HepG2 (cell line): Measurements from ENCODE around the gene LRRC8E. TPM values are rescaled to one million over a fixed set of nuclear protein-coding genes. Genes with fewer than 3 reads are reported as not detected.
A peak's percentile ranks its signal among the peaks of the same experiment; 100 is the strongest.

ENCODE experiments used
- FOXA1 ChIP-seq, 2 experiments: fragments of 450-650 bp in 1 of 2; sonication (generic) in 1 of 2; formaldehyde crosslinking in 1 of 2; IDR thresholded peaks; 2 replicates each; pipeline versions ENCODE4 v1.4.0 to v1.6.1; 2016 to 2020; ENCODE audit warnings: missing genetic modification reagents in 1 of 2
- HDAC2 ChIP-seq: sonication (generic); formaldehyde crosslinking; IDR thresholded peaks from 2 replicates; pipeline ENCODE4 v1.4.0; 2020; ENCODE audit warnings: missing genetic modification reagents
- MAZ ChIP-seq, 2 experiments: sonication (generic) in 1 of 2; formaldehyde crosslinking in 1 of 2; IDR thresholded peaks; 2 replicates each; pipeline versions ENCODE4 v1.5.0 to v1.6.1; 2012 to 2020; ENCODE audit warnings: low read depth in 2 of 2, mild to moderate bottlenecking in 2 of 2, borderline replicate concordance in 1 of 2, improper control_type of control experiment in 1 of 2, low read length in 1 of 2, missing genetic modification reagents in 1 of 2, moderate library complexity in 1 of 2
- PITX1 ChIP-seq: sonication (generic); formaldehyde crosslinking; IDR thresholded peaks from 2 replicates; pipeline ENCODE4 v1.5.1; 2020; ENCODE audit warnings: mild to moderate bottlenecking, missing genetic modification reagents
- RXRB ChIP-seq: IDR thresholded peaks from 2 replicates; pipeline ENCODE4 v1.6.1; 2016; ENCODE audit warnings: borderline replicate concordance, missing genetic modification reagents, missing compliant biosample characterization
- SATB2 ChIP-seq: sonication (generic); formaldehyde crosslinking; IDR thresholded peaks from 2 replicates; pipeline ENCODE4 v1.5.0; 2020; ENCODE audit warnings: missing genetic modification reagents
- TBX2 ChIP-seq: sonication (generic); formaldehyde crosslinking; IDR thresholded peaks from 2 replicates; pipeline ENCODE4 v1.5.0; 2020; ENCODE audit warnings: missing genetic modification reagents, mild to moderate bottlenecking, borderline replicate concordance
- ZMYM3 ChIP-seq: sonication (generic); formaldehyde crosslinking; IDR thresholded peaks from 2 replicates; pipeline ENCODE4 v1.5.1; 2020; ENCODE audit warnings: mild to moderate bottlenecking, missing genetic modification reagents
- ZNF317 ChIP-seq: sonication (generic); formaldehyde crosslinking; IDR thresholded peaks from 2 replicates; pipeline ENCODE4 v1.5.0; 2020; ENCODE audit warnings: mild to moderate bottlenecking, missing genetic modification reagents
- ZNF33B ChIP-seq: sonication (generic); formaldehyde crosslinking; IDR thresholded peaks from 2 replicates; pipeline ENCODE4 v1.5.1; 2020; ENCODE audit warnings: mild to moderate bottlenecking, missing genetic modification reagents
- ZNF674 ChIP-seq: sonication (generic); formaldehyde crosslinking; IDR thresholded peaks from 2 replicates; pipeline ENCODE4 v1.5.0; 2020; ENCODE audit warnings: low read depth, mild to moderate bottlenecking, missing genetic modification reagents
- ZNF678 ChIP-seq: sonication (generic); formaldehyde crosslinking; IDR thresholded peaks from 2 replicates; pipeline ENCODE4 v1.4.0; 2020; ENCODE audit warnings: mild to moderate bottlenecking, missing genetic modification reagents
- ZSCAN25 ChIP-seq: sonication (generic); formaldehyde crosslinking; IDR thresholded peaks from 2 replicates; pipeline ENCODE4 v1.8.0; 2022; ENCODE audit warnings: mild to moderate bottlenecking, missing genetic modification reagents
- polyA plus RNA-seq, 8 experiments: library from polyadenylated mRNA; depleted of rRNA in 3 of 8; stranded (reverse) in 7 of 8; unstranded in 1 of 8; fragments of >200 nt; fragmentation: Illumina TruSeq in 4 of 8; extraction: Trizol in 4 of 8; gene quantifications; 2 replicates each; pipeline versions ENCODE4 v1.2.1 to v1.2.3, GENCODE V29; 2011 to 2016; ENCODE audit warnings: low read depth in 4 of 8, missing spikeins in 1 of 8, mixed read lengths in 1 of 8; ENCODE audit not compliant: insufficient read depth in 1 of 8
- total RNA-seq, 5 experiments: library from RNA; depleted of rRNA; stranded (reverse); fragments of >200 nt; fragmentation: Illumina TruSeq; extraction: Trizol; gene quantifications; 2 replicates each; pipeline ENCODE4 v1.2.3, GENCODE V29; 2016; ENCODE audit warnings: low read depth in 1 of 5
- TF ChIP-seq, protein P1 (sequence below): sonication (generic); formaldehyde crosslinking; IDR thresholded peaks from 2 replicates; pipeline ENCODE4 v1.8.0; 2023; ENCODE audit warnings: mild to moderate bottlenecking, missing genetic modification reagents
- TF ChIP-seq, protein P2 (sequence below): sonication (generic); formaldehyde crosslinking; IDR thresholded peaks from 2 replicates; pipeline ENCODE4 v1.5.0; 2020; ENCODE audit warnings: mild to moderate bottlenecking, missing genetic modification reagents, moderate library complexity
- TF ChIP-seq, protein P3 (sequence below): sonication (generic); formaldehyde crosslinking; IDR thresholded peaks from 2 replicates; pipeline ENCODE4 v1.4.0; 2020; ENCODE audit warnings: mild to moderate bottlenecking, missing genetic modification reagents
- TF ChIP-seq, protein P4 (sequence below): sonication (generic); formaldehyde crosslinking; IDR thresholded peaks from 2 replicates; pipeline ENCODE4 v1.5.1; 2020; ENCODE audit warnings: mild to moderate bottlenecking, missing genetic modification reagents, moderate library complexity
- TF ChIP-seq, protein P5 (sequence below): sonication (generic); formaldehyde crosslinking; IDR thresholded peaks from 2 replicates; pipeline ENCODE4 v1.4.0; 2020; ENCODE audit warnings: missing genetic modification reagents

LRRC8E gene
- total and polyA plus RNA-seq, 2 of the 13 experiments (the other 11 are each of a cell fraction or from before 2014, with no cell fraction given) = 8.0 to 10.3 TPM

DNA sequence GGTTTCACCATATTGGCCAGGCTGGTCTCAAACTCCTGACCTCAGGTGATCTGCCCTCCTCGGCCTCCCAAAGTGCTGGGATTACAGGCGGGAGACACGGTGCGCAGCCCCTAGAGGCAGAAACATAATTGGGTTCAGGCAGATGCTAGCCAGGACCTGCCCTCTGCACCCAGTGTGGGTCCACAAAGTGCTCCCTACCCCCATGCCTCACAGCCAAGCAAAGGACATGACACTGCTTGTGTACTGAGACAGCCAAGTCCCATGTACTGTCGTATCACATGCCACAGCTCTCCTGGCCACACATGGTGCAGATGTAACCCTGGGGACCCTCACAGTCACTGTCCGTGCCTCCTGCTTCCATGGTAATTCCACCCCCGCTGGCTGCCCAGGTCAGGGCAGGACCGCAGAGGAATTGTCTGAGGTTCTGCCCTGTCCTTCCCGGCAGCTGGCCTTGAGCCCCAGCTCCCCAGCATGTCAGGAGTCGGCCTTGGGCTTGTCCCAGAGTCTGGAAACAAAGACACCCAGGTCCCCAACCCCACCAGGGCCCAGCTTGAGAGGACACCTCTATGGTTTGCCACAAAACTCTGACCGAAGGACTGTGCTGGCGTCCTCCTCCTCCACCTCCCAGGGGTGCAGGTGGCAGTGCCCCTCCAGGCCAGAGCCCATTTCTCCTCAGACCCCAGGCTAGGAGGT is 21.8 kb upstream of the LRRC8E start (continued):
- TF ChIP-seq MAZ (IDR thresholded peaks at IDR 0.05; ENCODE audit: borderline replicate concordance, low read depth, low read length) (no peak), MAZ (CRISPR knock-in tag; IDR thresholded peaks at IDR 0.05; ENCODE audit: low read depth) (0 out of 2 replicates have a peak, but pooled peaks have one; percentile 37), ZNF678 (CRISPR knock-in tag) (no peak), ZNF33B (CRISPR knock-in tag) (no peak), PITX1 (CRISPR knock-in tag) (peak; percentile 51), ZNF674 (CRISPR knock-in tag) (0 out of 2 replicates have a peak, but pooled peaks have one; percentile 38), TBX2 (CRISPR knock-in tag) (peak; percentile 21; the same call in 1 of the 2 replicates), RXRB (peak; percentile 12; the same call in 1 of the 2 replicates), ZNF317 (CRISPR knock-in tag) (no peak), ZSCAN25 (no peak), ZMYM3 (CRISPR knock-in tag) (peak; percentile 69; the same call in 1 of the 2 replicates), FOXA1 (IDR thresholded peaks at IDR 0.05) (no peak), FOXA1 (CRISPR knock-in tag; IDR thresholded peaks at IDR 0.05) (0 out of 2 replicates have a peak, but pooled peaks have one; percentile 25), SATB2 (CRISPR knock-in tag) (no peak), HDAC2 (CRISPR knock-in tag) (no peak)
- TF ChIP-seq, protein P1, sequence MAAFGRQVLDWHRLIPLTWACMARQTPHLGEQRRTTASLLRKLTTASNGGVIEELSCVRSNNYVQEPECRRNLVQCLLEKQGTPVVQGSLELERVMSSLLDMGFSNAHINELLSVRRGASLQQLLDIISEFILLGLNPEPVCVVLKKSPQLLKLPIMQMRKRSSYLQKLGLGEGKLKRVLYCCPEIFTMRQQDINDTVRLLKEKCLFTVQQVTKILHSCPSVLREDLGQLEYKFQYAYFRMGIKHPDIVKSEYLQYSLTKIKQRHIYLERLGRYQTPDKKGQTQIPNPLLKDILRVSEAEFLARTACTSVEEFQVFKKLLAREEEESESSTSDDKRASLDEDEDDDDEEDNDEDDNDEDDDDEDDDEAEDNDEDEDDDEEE (CRISPR knock-in tag) = no peak
- TF ChIP-seq, protein P2, sequence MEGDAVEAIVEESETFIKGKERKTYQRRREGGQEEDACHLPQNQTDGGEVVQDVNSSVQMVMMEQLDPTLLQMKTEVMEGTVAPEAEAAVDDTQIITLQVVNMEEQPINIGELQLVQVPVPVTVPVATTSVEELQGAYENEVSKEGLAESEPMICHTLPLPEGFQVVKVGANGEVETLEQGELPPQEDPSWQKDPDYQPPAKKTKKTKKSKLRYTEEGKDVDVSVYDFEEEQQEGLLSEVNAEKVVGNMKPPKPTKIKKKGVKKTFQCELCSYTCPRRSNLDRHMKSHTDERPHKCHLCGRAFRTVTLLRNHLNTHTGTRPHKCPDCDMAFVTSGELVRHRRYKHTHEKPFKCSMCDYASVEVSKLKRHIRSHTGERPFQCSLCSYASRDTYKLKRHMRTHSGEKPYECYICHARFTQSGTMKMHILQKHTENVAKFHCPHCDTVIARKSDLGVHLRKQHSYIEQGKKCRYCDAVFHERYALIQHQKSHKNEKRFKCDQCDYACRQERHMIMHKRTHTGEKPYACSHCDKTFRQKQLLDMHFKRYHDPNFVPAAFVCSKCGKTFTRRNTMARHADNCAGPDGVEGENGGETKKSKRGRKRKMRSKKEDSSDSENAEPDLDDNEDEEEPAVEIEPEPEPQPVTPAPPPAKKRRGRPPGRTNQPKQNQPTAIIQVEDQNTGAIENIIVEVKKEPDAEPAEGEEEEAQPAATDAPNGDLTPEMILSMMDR (CRISPR knock-in tag) = peak; percentile 36
- TF ChIP-seq, protein P3, sequence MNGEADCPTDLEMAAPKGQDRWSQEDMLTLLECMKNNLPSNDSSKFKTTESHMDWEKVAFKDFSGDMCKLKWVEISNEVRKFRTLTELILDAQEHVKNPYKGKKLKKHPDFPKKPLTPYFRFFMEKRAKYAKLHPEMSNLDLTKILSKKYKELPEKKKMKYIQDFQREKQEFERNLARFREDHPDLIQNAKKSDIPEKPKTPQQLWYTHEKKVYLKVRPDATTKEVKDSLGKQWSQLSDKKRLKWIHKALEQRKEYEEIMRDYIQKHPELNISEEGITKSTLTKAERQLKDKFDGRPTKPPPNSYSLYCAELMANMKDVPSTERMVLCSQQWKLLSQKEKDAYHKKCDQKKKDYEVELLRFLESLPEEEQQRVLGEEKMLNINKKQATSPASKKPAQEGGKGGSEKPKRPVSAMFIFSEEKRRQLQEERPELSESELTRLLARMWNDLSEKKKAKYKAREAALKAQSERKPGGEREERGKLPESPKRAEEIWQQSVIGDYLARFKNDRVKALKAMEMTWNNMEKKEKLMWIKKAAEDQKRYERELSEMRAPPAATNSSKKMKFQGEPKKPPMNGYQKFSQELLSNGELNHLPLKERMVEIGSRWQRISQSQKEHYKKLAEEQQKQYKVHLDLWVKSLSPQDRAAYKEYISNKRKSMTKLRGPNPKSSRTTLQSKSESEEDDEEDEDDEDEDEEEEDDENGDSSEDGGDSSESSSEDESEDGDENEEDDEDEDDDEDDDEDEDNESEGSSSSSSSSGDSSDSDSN = peak; percentile 64
- TF ChIP-seq, protein P4, sequence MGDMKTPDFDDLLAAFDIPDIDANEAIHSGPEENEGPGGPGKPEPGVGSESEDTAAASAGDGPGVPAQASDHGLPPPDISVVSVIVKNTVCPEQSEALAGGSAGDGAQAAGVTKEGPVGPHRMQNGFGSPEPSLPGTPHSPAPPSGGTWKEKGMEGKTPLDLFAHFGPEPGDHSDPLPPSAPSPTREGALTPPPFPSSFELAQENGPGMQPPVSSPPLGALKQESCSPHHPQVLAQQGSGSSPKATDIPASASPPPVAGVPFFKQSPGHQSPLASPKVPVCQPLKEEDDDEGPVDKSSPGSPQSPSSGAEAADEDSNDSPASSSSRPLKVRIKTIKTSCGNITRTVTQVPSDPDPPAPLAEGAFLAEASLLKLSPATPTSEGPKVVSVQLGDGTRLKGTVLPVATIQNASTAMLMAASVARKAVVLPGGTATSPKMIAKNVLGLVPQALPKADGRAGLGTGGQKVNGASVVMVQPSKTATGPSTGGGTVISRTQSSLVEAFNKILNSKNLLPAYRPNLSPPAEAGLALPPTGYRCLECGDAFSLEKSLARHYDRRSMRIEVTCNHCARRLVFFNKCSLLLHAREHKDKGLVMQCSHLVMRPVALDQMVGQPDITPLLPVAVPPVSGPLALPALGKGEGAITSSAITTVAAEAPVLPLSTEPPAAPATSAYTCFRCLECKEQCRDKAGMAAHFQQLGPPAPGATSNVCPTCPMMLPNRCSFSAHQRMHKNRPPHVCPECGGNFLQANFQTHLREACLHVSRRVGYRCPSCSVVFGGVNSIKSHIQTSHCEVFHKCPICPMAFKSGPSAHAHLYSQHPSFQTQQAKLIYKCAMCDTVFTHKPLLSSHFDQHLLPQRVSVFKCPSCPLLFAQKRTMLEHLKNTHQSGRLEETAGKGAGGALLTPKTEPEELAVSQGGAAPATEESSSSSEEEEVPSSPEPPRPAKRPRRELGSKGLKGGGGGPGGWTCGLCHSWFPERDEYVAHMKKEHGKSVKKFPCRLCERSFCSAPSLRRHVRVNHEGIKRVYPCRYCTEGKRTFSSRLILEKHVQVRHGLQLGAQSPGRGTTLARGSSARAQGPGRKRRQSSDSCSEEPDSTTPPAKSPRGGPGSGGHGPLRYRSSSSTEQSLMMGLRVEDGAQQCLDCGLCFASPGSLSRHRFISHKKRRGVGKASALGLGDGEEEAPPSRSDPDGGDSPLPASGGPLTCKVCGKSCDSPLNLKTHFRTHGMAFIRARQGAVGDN (CRISPR knock-in tag) = peak; percentile 62
- TF ChIP-seq, protein P5, sequence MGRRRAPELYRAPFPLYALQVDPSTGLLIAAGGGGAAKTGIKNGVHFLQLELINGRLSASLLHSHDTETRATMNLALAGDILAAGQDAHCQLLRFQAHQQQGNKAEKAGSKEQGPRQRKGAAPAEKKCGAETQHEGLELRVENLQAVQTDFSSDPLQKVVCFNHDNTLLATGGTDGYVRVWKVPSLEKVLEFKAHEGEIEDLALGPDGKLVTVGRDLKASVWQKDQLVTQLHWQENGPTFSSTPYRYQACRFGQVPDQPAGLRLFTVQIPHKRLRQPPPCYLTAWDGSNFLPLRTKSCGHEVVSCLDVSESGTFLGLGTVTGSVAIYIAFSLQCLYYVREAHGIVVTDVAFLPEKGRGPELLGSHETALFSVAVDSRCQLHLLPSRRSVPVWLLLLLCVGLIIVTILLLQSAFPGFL (CRISPR knock-in tag) = no peak
